HCT116 (cell line): ENCODE measurements around the gene C11orf68. TPM values are rescaled to one million over a fixed set of nuclear protein-coding genes. Genes with fewer than 3 reads are reported as not detected.

Source experiments
- ATAC-seq: fragments of 200-7000 bp; cut with Tn5 transposase; 2 replicates; pipeline ENCODE4 v1.9.1; 2020; ENCODE audit warnings: mild to moderate bottlenecking, moderate library complexity
- BruUV-seq: library from RNA; stranded (reverse); fragments of 400-500 nt; replicated peaks from 2 replicates; lab custom pipeline; 2021; lab: Mats Ljungman, UMichigan
- CTCF ChIA-PET: fragments of 300-600 bp; sonication (Branson Sonifier 250); formaldehyde crosslinking; loops from one replicate; lab custom pipeline; 2021; ENCODE audit warnings: antibody characterized with exemption; lab: Charles Lee
- POLR2A ChIA-PET: fragments of 300-600, 350-600 bp; sonication (Branson Sonifier 250); formaldehyde crosslinking; loops from one replicate; lab custom pipeline; 2021; ENCODE audit warnings: antibody characterized with exemption; lab: Charles Lee
- RAD21 ChIA-PET, 2 experiments: fragments of 300-600 bp; sonication (Branson Sonifier 250); formaldehyde crosslinking; loops; one replicate each; lab custom pipeline; 2023; ENCODE audit warnings: low total read pairs in 2 of 2; ENCODE audit not compliant: uncharacterized antibody in 2 of 2, unreplicated experiment in 2 of 2, low non-redundant PET in 1 of 2; lab: Charles Lee
- DNase-seq: peaks from one replicate; pipeline ENCODE4 v3.0.0-alpha.2; 2010; ENCODE audit warnings: low read depth, low spot score
- H2AFZ ChIP-seq: fragments of 200-600 bp; shearing (Covaris generic), sonication (generic); 2 replicates; pipeline ENCODE4 v1.6.1; 2017; ENCODE audit warnings: low read depth, mixed run types, mixed read lengths, antibody characterized with exemption, low read length; ENCODE audit not compliant: poor library complexity, severe bottlenecking
- H3K27ac ChIP-seq: 2 replicates; pipeline ENCODE4 v1.5.1; 2012; ENCODE audit warnings: low read depth, low read length
- H3K27me3 ChIP-seq: fragments of 200-600 bp; sonication (generic); 2 replicates; pipeline ENCODE4 v1.6.1; 2016; ENCODE audit warnings: mixed run types, low read length, mixed read lengths; ENCODE audit not compliant: insufficient read depth
- H3K36me3 ChIP-seq, 2 experiments: fragments of 200-500 bp in 1 of 2; fragments of 200-600 bp in 1 of 2; sonication (Bioruptor generic) in 1 of 2; sonication (generic) in 1 of 2; 2 replicates each; pipeline versions ENCODE4 v1.5.1 to v1.6.1; 2014 to 2016; ENCODE audit warnings: low read length in 2 of 2, inconsistent platforms in 1 of 2, mixed read lengths in 1 of 2, mixed run types in 1 of 2; ENCODE audit not compliant: insufficient read depth in 2 of 2, control insufficient read depth in 1 of 2
- H3K4me1 ChIP-seq, 2 experiments: fragments of 200-600 bp in 1 of 2; sonication (generic) in 1 of 2; 2 replicates each; pipeline versions ENCODE4 v1.5.1 to v1.6.1; 2012 to 2017; ENCODE audit warnings: low read length in 2 of 2, inconsistent platforms in 1 of 2, mild to moderate bottlenecking in 1 of 2, mixed read lengths in 1 of 2, mixed run types in 1 of 2, moderate library complexity in 1 of 2; ENCODE audit not compliant: insufficient read depth in 2 of 2, control insufficient read depth in 1 of 2
- H3K4me2 ChIP-seq: fragments of 200-600 bp; sonication (generic); 2 replicates; pipeline ENCODE4 v1.6.1; 2017; ENCODE audit warnings: mixed run types, low read length, mixed read lengths
- H3K4me3 ChIP-seq, 2 experiments: fragments of 200-600 bp in 1 of 2; sonication (generic) in 1 of 2; replicated peaks in 1 of 2; 2 replicates each; pipeline ENCODE4 v1.5.1; 2011 to 2016; ENCODE audit warnings: low read length in 2 of 2, control low read depth in 1 of 2, low read depth in 1 of 2, mild to moderate bottlenecking in 1 of 2, mixed read lengths in 1 of 2, mixed run types in 1 of 2
- H3K79me2 ChIP-seq: fragments of 200-600 bp; sonication (generic); 2 replicates; pipeline ENCODE4 v1.6.1; 2017; ENCODE audit warnings: mild to moderate bottlenecking, mixed run types, low read length, moderate library complexity, mixed read lengths; ENCODE audit not compliant: insufficient read depth
- H3K9ac ChIP-seq: fragments of 200-600 bp; sonication (generic); 2 replicates; pipeline ENCODE4 v1.6.1; 2016; ENCODE audit warnings: low read length, mixed read lengths
- H3K9me2 ChIP-seq: fragments of 200-600 bp; sonication (generic), shearing (Covaris generic); 2 replicates; pipeline ENCODE4 v1.6.1; 2017; ENCODE audit warnings: mixed run types, mild to moderate bottlenecking, moderate library complexity; ENCODE audit not compliant: insufficient read depth
- H3K9me3 ChIP-seq, 2 experiments: fragments of 200-500 bp in 1 of 2; fragments of 200-600 bp in 1 of 2; sonication (Bioruptor generic) in 1 of 2; sonication (generic) in 1 of 2; 2 replicates each; pipeline ENCODE4 v1.6.1; 2014 to 2017; ENCODE audit warnings: low read length in 2 of 2, mixed read lengths in 2 of 2, inconsistent platforms in 1 of 2, low read depth in 1 of 2, mild to moderate bottlenecking in 1 of 2, mixed run types in 1 of 2, moderate library complexity in 1 of 2; ENCODE audit not compliant: control insufficient read depth in 1 of 2, insufficient read depth in 1 of 2
- H4K20me1 ChIP-seq: fragments of 200-600 bp; sonication (generic), shearing (Covaris generic); 2 replicates; pipeline ENCODE4 v1.6.1; 2017; ENCODE audit warnings: mixed run types, mild to moderate bottlenecking, moderate library complexity; ENCODE audit not compliant: insufficient read depth
- CEBPB ChIP-seq: IDR thresholded peaks from 2 replicates; pipeline ENCODE4 v1.6.1; 2012; ENCODE audit warnings: low read depth
- ELF1 ChIP-seq: IDR thresholded peaks from 2 replicates; pipeline ENCODE4 v1.6.1; 2012; ENCODE audit warnings: low read depth, borderline replicate concordance
- EZH2phosphoT487 ChIP-seq: fragments of 200-600 bp; IDR thresholded peaks from 2 replicates; pipeline ENCODE4 v1.6.1; 2018; ENCODE audit warnings: antibody characterized with exemption, borderline replicate concordance
- POLR2A ChIP-seq: IDR thresholded peaks from 2 replicates; pipeline ENCODE4 v1.7.0; 2011; ENCODE audit warnings: borderline replicate concordance; ENCODE audit not compliant: insufficient read depth, insufficient read length; ENCODE audit errors: extremely low read depth
- RAD21 ChIP-seq: IDR thresholded peaks from 2 replicates; pipeline ENCODE4 v1.6.1; 2012; ENCODE audit warnings: low read depth, mild to moderate bottlenecking
- intact Hi-C: fragments of 100-400 bp; cut with micrococcal nuclease; formaldehyde crosslinking; loops from 2 replicates; pipeline ENCODE4 v1.10.0; 2022
- total RNA-seq: library from RNA; stranded (reverse); gene quantifications from one replicate; pipeline ENCODE4 v1.2.1, GENCODE V29; 2021; ENCODE audit not compliant: unreplicated experiment
- TF ChIP-seq, protein P1 (sequence below): IDR thresholded peaks from 2 replicates; pipeline ENCODE4 v1.6.1; 2011; ENCODE audit warnings: mild to moderate bottlenecking, low read length, moderate library complexity; ENCODE audit not compliant: insufficient replicate concordance; ENCODE audit errors: extremely low read depth

C11orf68 gene
- total RNA-seq, 1 experiment from 2014 or later: 49.8 TPM

DNA sequence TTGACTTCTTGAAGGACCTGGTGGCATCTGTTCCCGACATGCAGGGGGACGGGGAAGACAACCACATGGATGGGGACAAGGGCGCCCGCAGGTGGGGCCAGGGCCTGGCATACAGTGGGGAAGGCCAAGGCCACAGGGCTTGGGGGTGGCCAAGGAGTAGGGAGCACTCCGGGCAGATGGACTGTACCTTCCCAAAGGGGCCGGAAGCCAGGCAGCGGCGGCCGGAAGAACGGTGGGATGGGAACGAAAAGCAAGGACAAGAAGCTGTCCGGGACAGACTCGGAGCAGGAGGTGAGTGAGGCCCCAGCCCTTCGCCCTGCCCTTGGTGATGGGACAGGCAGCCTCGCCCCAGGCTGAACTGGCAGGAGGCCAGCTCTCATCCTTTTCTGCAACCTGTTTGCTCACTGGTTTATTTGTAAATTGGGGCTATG, 1.5 kb upstream of the C11orf68 start:
- H3K9ac ChIP-seq: peak overlapping the region; percentile 80
- no peaks in the 10 kb centered on the region for H3K9me3 ChIP-seq
- RAD21 ChIA-PET: no interaction called here
- no peaks in the 10 kb centered on the region for H3K27me3 ChIP-seq
- peaks cover 44% of the 10 kb centered on the region for H3K79me2 ChIP-seq
- H3K9me2 ChIP-seq: no peaks in the 10 kb centered on the region
- peak overlapping the region; percentile 71 for H3K27ac ChIP-seq
- CTCF ChIA-PET: interaction anchor here (1.2 kb wide), 1 partner anchor 32 kb away, joined by 4 read pairs; the partner anchor contains the start of gene FIBP
- POLR2A ChIA-PET: no interaction called here
- BruUV-seq: no TSS peak
- H3K36me3 ChIP-seq: peaks cover 5 to 27% of the 10 kb centered on the region in 2 experiments; a peak in 3 of 4 replicates
- H3K4me3 ChIP-seq: peak overlapping the region; percentile 74 to 94
- peak overlapping the region; percentile 96 for H3K4me2 ChIP-seq
- DNase-seq (no peak), ATAC-seq (no peak)
- H2AFZ ChIP-seq: no peak overlapping the region
- H4K20me1 ChIP-seq: no peaks in the 10 kb centered on the region
- TF ChIP-seq CEBPB: no peak
- no peak for TF ChIP-seq EZH2phosphoT487
- no peak for TF ChIP-seq RAD21
- no peak for TF ChIP-seq ELF1
- TF ChIP-seq, protein P1, sequence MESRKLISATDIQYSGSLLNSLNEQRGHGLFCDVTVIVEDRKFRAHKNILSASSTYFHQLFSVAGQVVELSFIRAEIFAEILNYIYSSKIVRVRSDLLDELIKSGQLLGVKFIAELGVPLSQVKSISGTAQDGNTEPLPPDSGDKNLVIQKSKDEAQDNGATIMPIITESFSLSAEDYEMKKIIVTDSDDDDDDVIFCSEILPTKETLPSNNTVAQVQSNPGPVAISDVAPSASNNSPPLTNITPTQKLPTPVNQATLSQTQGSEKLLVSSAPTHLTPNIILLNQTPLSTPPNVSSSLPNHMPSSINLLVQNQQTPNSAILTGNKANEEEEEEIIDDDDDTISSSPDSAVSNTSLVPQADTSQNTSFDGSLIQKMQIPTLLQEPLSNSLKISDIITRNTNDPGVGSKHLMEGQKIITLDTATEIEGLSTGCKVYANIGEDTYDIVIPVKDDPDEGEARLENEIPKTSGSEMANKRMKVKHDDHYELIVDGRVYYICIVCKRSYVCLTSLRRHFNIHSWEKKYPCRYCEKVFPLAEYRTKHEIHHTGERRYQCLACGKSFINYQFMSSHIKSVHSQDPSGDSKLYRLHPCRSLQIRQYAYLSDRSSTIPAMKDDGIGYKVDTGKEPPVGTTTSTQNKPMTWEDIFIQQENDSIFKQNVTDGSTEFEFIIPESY: no peak
- TF ChIP-seq POLR2A: no peak
- peaks cover 29 to 41% of the 10 kb centered on the region in 2 experiments for H3K4me1 ChIP-seq
- intact Hi-C loops: no loop called here
